ENCODE measurements around the gene SYT9. TPM values are rescaled to one million over a fixed set of nuclear protein-coding genes. Genes with fewer than 3 reads are reported as not detected.

Gene SYT9
- total and polyA plus RNA-seq, 2 of the 8 experiments (the other 6 are each of a cell fraction or from before 2014, with no cell fraction given) = 1.5 to 2.9 TPM

DNA sequence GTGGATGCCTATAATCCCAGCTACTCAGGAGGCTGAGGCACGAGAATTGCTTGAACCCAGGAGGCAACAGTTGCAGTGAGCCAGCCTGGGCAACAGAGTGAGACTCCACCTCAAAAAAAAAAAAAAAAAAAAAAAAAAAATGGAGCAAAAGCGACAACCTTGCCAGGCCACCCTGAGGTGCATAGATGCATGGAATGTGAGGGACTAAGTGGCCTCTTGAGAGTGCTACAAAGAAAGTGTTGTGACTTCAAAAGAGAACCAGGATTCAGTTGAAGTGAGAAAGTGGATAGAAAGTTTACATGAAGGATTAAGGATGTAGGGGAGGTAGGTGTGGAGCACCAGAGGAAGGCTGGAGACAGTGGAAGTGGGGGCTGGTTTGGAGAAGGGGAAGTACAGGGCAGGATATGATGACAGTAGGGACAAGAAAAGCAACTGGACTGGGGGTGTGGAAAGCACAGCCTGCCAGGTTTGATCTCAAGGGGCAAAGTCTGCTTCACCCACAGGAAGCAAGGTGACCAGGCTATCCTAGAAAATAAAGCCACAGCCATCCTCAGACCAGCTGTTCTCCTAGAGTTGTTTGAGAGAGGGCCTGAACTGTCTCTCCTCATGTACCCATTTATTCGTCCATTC is 197.6 kb downstream of the SYT9 start (continued):
- TF ChIP-seq, protein P1, sequence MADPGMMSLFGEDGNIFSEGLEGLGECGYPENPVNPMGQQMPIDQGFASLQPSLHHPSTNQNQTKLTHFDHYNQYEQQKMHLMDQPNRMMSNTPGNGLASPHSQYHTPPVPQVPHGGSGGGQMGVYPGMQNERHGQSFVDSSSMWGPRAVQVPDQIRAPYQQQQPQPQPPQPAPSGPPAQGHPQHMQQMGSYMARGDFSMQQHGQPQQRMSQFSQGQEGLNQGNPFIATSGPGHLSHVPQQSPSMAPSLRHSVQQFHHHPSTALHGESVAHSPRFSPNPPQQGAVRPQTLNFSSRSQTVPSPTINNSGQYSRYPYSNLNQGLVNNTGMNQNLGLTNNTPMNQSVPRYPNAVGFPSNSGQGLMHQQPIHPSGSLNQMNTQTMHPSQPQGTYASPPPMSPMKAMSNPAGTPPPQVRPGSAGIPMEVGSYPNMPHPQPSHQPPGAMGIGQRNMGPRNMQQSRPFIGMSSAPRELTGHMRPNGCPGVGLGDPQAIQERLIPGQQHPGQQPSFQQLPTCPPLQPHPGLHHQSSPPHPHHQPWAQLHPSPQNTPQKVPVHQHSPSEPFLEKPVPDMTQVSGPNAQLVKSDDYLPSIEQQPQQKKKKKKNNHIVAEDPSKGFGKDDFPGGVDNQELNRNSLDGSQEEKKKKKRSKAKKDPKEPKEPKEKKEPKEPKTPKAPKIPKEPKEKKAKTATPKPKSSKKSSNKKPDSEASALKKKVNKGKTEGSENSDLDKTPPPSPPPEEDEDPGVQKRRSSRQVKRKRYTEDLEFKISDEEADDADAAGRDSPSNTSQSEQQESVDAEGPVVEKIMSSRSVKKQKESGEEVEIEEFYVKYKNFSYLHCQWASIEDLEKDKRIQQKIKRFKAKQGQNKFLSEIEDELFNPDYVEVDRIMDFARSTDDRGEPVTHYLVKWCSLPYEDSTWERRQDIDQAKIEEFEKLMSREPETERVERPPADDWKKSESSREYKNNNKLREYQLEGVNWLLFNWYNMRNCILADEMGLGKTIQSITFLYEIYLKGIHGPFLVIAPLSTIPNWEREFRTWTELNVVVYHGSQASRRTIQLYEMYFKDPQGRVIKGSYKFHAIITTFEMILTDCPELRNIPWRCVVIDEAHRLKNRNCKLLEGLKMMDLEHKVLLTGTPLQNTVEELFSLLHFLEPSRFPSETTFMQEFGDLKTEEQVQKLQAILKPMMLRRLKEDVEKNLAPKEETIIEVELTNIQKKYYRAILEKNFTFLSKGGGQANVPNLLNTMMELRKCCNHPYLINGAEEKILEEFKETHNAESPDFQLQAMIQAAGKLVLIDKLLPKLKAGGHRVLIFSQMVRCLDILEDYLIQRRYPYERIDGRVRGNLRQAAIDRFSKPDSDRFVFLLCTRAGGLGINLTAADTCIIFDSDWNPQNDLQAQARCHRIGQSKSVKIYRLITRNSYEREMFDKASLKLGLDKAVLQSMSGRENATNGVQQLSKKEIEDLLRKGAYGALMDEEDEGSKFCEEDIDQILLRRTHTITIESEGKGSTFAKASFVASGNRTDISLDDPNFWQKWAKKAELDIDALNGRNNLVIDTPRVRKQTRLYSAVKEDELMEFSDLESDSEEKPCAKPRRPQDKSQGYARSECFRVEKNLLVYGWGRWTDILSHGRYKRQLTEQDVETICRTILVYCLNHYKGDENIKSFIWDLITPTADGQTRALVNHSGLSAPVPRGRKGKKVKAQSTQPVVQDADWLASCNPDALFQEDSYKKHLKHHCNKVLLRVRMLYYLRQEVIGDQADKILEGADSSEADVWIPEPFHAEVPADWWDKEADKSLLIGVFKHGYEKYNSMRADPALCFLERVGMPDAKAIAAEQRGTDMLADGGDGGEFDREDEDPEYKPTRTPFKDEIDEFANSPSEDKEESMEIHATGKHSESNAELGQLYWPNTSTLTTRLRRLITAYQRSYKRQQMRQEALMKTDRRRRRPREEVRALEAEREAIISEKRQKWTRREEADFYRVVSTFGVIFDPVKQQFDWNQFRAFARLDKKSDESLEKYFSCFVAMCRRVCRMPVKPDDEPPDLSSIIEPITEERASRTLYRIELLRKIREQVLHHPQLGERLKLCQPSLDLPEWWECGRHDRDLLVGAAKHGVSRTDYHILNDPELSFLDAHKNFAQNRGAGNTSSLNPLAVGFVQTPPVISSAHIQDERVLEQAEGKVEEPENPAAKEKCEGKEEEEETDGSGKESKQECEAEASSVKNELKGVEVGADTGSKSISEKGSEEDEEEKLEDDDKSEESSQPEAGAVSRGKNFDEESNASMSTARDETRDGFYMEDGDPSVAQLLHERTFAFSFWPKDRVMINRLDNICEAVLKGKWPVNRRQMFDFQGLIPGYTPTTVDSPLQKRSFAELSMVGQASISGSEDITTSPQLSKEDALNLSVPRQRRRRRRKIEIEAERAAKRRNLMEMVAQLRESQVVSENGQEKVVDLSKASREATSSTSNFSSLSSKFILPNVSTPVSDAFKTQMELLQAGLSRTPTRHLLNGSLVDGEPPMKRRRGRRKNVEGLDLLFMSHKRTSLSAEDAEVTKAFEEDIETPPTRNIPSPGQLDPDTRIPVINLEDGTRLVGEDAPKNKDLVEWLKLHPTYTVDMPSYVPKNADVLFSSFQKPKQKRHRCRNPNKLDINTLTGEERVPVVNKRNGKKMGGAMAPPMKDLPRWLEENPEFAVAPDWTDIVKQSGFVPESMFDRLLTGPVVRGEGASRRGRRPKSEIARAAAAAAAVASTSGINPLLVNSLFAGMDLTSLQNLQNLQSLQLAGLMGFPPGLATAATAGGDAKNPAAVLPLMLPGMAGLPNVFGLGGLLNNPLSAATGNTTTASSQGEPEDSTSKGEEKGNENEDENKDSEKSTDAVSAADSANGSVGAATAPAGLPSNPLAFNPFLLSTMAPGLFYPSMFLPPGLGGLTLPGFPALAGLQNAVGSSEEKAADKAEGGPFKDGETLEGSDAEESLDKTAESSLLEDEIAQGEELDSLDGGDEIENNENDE (IDR thresholded peaks at IDR 0.05; ENCODE audit: insufficient replicate concordance, low read length) = no peak
- TF ChIP-seq, protein P2, sequence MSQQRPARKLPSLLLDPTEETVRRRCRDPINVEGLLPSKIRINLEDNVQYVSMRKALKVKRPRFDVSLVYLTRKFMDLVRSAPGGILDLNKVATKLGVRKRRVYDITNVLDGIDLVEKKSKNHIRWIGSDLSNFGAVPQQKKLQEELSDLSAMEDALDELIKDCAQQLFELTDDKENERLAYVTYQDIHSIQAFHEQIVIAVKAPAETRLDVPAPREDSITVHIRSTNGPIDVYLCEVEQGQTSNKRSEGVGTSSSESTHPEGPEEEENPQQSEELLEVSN (IDR thresholded peaks at IDR 0.05) = no peak
- TF ChIP-seq FOSL1 (IDR thresholded peaks at IDR 0.05; ENCODE audit: insufficient read depth, low read depth, low read length) = no peak
- no peak for TF ChIP-seq YY1 (IDR thresholded peaks at IDR 0.05; ENCODE audit: low read depth, low read length)
- TF ChIP-seq, protein P3, sequence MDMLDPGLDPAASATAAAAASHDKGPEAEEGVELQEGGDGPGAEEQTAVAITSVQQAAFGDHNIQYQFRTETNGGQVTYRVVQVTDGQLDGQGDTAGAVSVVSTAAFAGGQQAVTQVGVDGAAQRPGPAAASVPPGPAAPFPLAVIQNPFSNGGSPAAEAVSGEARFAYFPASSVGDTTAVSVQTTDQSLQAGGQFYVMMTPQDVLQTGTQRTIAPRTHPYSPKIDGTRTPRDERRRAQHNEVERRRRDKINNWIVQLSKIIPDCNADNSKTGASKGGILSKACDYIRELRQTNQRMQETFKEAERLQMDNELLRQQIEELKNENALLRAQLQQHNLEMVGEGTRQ (IDR thresholded peaks at IDR 0.05; ENCODE audit: low read length) = no peak
- no peak for TF ChIP-seq SAP30 (IDR thresholded peaks at IDR 0.05; ENCODE audit: insufficient read depth, insufficient replicate concordance, low read length)
- no peak for TF ChIP-seq SRF (IDR thresholded peaks at IDR 0.05; ENCODE audit: low read depth, low read length)
- no peak for TF ChIP-seq TBP (IDR thresholded peaks at IDR 0.05; ENCODE audit: low read depth, low read length)
- TF ChIP-seq BRCA1 (IDR thresholded peaks at IDR 0.05; ENCODE audit: low read depth, low read length) = no peak

Measured in H1 (cell line).